Stimulated activated CD4-positive, alpha-beta T cell treated with anti-CD3 and anti-CD28 coated beads, Interleukin-1b, Interleukin-23, amount 100 ng/mL, for 24 hours (primary cell): ENCODE measurements around the gene LUC7L.
A peak's percentile ranks its signal among the peaks of the same experiment; 100 is the strongest.
"Not testable (repeated sequence)": the region's sequence is repeated elsewhere in the genome, so short reads cannot be mapped to it uniquely, and the experiment has no call there.

Experiments
- DNase-seq, 4 experiments: peaks; one replicate each; pipeline ENCODE4 v3.0.0-alpha.2; 2020; ENCODE audit warnings: low read depth in 4 of 4, low spot score in 1 of 4

Gene LUC7L

GRCh38 chr16:228852-229730 lies at the start of gene LUC7L:
Gene LUC7L, minus strand, starts transcription at chr16:229449. Its CDS starts 110 bp downstream, at chr16:229339.
- peak; percentile 70 to 84 (median 82) for DNase-seq

- no peak for DNase-seq
Measured at GRCh38 chr16:278863-279366, 49.7 kb upstream of the LUC7L start.

GRCh38 chr16:276426-277077 lies 47.3 kb upstream of the LUC7L start:
- no peak for DNase-seq

DNA sequence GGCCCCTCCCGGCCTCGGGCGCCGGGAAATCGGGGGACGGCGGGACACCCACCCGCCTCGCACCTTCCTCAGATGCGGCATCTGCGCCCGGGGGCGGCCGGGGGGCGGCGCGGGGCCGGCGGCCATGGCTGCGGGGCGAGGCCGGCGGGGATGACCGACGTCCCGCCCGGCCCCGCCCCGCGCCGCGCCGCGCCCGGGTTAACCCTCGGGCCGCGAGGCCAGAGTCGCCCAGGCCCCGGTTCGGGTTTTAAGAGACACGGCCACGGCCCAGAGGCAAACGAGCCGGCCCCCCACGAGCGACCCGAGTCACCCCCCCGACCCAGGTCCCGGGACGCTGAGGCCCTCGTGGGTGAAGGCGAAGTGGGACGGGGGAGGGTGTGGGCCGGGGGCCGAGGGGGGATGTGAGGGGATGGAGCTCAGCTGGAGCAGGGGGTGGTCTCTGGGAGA lies 46.6 kb upstream of the LUC7L start, which contains the start of gene RGS11:
Gene RGS11, minus strand, starts transcription at position 159 of the 447 bp plus-strand sequence. Its CDS starts 33 bp downstream, at position 126.
- no peak for DNase-seq

GRCh38 chr16:275041-275641 lies 45.9 kb upstream of the LUC7L start:
- DNase-seq = no peak

- DNase-seq = no peak
Measured at GRCh38 chr16:273547-274421, 44.5 kb upstream of the LUC7L start.

- DNase-seq = no peak
Measured at GRCh38 chr16:272633-273546, 43.6 kb upstream of the LUC7L start.

- no peak for DNase-seq
Measured at GRCh38 chr16:270381-271255, 41.4 kb upstream of the LUC7L start.

DNA sequence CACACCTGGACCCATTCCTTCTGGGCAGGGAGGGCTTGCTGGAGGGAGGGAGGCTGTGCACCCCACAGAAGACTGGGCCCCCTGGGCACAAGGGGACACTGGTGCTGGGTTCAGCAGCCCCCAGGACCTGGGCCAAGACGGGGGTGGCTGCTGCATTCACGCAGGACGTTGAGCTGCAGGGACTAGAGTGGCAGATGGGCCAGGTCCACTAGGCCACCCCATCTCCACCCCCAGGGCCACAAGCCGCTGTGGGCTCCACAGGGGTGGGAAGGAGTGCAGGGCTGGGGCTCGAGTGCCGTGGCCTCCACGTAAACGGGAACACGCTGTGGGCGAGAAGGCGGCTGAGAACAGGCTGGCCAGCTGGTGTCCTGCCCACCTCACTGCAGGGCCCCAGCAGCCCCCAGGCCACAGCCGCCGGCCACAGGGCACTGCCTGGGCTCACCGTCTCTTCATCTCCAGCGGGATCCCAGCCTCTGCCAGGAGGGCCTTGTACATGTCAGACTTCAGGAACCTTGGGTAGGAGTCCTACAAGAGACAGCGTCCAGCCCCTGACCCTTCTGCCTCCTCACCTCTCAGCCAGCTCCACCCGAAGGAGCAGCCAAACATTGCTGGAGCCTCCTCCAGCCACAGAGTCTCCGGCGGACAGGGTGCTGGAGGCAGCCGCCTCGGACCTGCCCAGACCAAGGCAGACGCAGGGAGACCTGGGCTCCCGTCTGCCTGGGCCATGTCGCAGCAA lies 40.0 kb upstream of the LUC7L start:
- DNase-seq = no peak

GRCh38 chr16:268141-269053 lies 39.1 kb upstream of the LUC7L start:
- DNase-seq = no peak

DNA sequence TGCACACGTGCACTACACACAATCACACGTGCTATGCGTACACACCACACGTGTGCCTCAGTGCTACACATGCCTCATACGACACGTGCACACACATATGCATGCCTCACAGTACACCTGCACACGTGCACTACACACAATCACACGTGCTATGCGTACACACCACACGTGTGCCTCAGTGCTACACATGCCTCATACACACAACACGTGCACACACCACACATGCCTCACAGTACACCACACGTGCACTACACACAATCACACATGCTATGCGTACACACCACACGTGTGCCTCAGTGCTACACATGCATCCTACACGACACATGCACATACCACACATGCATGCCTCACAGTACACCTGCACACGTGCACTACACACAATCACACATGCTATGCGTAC lies 38.3 kb upstream of the LUC7L start:
- not testable (repeated sequence) for DNase-seq

- no peak for DNase-seq
Measured at GRCh38 chr16:266258-267164, 37.3 kb upstream of the LUC7L start.

DNA sequence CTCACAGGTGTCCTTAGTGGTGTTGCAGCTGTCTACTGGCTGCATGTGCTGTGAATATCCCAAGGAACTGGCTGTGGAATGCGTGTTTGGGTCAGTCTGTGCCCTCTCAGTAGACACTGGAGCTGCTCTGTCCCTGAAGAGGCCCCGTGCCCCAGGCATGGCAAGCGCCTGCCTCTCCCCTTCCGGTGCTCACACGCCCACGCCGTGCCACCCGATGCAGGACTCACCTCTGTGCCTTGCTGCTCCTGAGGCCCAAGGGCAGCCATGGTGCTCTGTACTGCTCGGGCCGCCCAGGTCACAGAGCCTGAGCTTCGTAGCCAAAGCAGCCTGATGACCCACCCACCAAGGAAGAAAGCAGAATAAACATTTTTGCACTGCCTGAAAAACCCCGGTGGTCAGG lies 36.5 kb upstream of the LUC7L start:
- no peak for DNase-seq

GRCh38 chr16:265002-265529 lies 35.8 kb upstream of the LUC7L start:
- DNase-seq = no peak

DNA sequence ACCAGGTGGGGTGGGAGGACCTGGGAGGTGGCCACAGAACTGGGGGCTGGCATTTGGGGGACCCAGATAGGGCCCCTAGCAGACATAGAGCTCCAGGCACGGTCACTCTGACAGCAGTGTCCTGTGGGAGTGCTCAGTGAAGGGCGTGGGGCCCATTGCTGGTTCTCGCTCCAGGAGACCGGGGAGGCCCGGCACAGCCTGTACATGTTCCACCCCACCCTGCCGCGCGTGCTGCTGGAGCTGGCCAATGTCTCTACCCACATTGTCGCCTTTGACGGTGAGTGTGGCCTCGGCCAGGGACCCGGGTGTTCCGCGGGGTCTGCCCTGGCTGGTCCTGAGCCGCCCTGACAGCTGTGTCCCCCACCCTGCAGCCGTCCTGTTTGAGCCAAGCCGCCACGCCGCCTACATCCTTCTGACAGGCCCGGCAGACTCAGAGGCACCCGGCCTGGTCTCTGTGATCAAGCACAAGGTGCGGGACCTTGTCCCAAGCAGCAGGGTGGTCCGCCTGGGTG lies 35.2 kb upstream of the LUC7L start:
- DNase-seq = no peak
